Measurements from ENCODE around the gene KIF21B. TPM values are rescaled to one million over a fixed set of nuclear protein-coding genes. Genes with fewer than 3 reads are reported as not detected.

KIF21B gene
- 11.4 TPM for polyA plus RNA-seq (2013, experiment 1 of 4)
- 12.6 TPM for polyA plus RNA-seq (2013, experiment 2 of 4)
- 10.6 TPM for polyA plus RNA-seq (2013, experiment 3 of 4)
- 11.5 TPM for polyA plus RNA-seq (2013, experiment 4 of 4)

- no peak within 1 kb of the TSS for H3K27ac ChIP-seq (ENCODE audit: insufficient read depth, low read depth, low read length, poor library complexity, severe bottlenecking)
- H3K4me1 ChIP-seq (ENCODE audit: control insufficient read depth, insufficient read depth, low read length): peaks cover 39% of the 10 kb centered on the region
- peak within 1 kb of the TSS; percentile 57 for H3K4me3 ChIP-seq (ENCODE audit: insufficient read depth, low read depth, low read length)
- H3K27me3 ChIP-seq (ENCODE audit: control insufficient read depth, insufficient read depth, low read length, poor library complexity, severe bottlenecking): peaks cover 15% of the 10 kb centered on the region
- no peaks in the 10 kb centered on the region for H3K9me3 ChIP-seq (ENCODE audit: control insufficient read depth, low read length)
- 0% methylated on average over 46 of the region's 53 CpGs for WGBS, 2 experiments
- H3K36me3 ChIP-seq (ENCODE audit: control insufficient read depth, insufficient read depth, low read length): no peaks in the 10 kb centered on the region
Measured at GRCh38 chr1:201023517-201023902, at the start of gene KIF21B. TSS of gene KIF21B (minus strand) at chr1:201023714. CDS start at chr1:201023383, 331 bp downstream.

GRCh38 chr1:201072922-201073321 is 49.4 kb upstream of the KIF21B start:
- no peak overlapping the region for H3K4me3 ChIP-seq (ENCODE audit: insufficient read depth, low read depth, low read length)
- 96% methylated on average over 6 of the region's 6 CpGs for WGBS, 2 experiments
- H3K9me3 ChIP-seq (ENCODE audit: control insufficient read depth, low read length): no peaks in the 10 kb centered on the region
- no peak overlapping the region for H3K27ac ChIP-seq (ENCODE audit: insufficient read depth, low read depth, low read length, poor library complexity, severe bottlenecking)
- H3K36me3 ChIP-seq (ENCODE audit: control insufficient read depth, insufficient read depth, low read length): no peaks in the 10 kb centered on the region
- H3K4me1 ChIP-seq (ENCODE audit: control insufficient read depth, insufficient read depth, low read length): peaks cover 15% of the 10 kb centered on the region
- H3K27me3 ChIP-seq (ENCODE audit: control insufficient read depth, insufficient read depth, low read length, poor library complexity, severe bottlenecking): no peaks in the 10 kb centered on the region

GRCh38 chr1:201072149-201072548 is 48.6 kb upstream of the KIF21B start:
- Histone ChIP-seq H3K4me1 (ENCODE audit: control insufficient read depth, insufficient read depth, low read length) (peaks cover 15% of the 10 kb centered on the region), H3K4me3 (ENCODE audit: insufficient read depth, low read depth, low read length) (no peak overlapping the region), H3K27me3 (ENCODE audit: control insufficient read depth, insufficient read depth, low read length, poor library complexity, severe bottlenecking) (no peaks in the 10 kb centered on the region), H3K27ac (ENCODE audit: insufficient read depth, low read depth, low read length, poor library complexity, severe bottlenecking) (no peak overlapping the region), H3K9me3 (ENCODE audit: control insufficient read depth, low read length) (no peaks in the 10 kb centered on the region), H3K36me3 (ENCODE audit: control insufficient read depth, insufficient read depth, low read length) (no peaks in the 10 kb centered on the region)
- WGBS, 2 experiments: 81 to 82% methylated on average over 5 of the region's 5 CpGs

- Histone ChIP-seq H3K27ac (ENCODE audit: insufficient read depth, low read depth, low read length, poor library complexity, severe bottlenecking) (no peak overlapping the region), H3K9me3 (ENCODE audit: control insufficient read depth, low read length) (no peaks in the 10 kb centered on the region), H3K27me3 (ENCODE audit: control insufficient read depth, insufficient read depth, low read length, poor library complexity, severe bottlenecking) (no peaks in the 10 kb centered on the region), H3K4me3 (ENCODE audit: insufficient read depth, low read depth, low read length) (no peak overlapping the region), H3K36me3 (ENCODE audit: control insufficient read depth, insufficient read depth, low read length) (no peaks in the 10 kb centered on the region), H3K4me1 (ENCODE audit: control insufficient read depth, insufficient read depth, low read length) (peaks cover 15% of the 10 kb centered on the region)
- WGBS, 2 experiments: 91 to 94% methylated on average over 3 of the region's 3 CpGs
Measured at GRCh38 chr1:201069636-201070035, 46.1 kb upstream of the KIF21B start.

GRCh38 chr1:201068976-201069375 is 45.5 kb upstream of the KIF21B start:
- WGBS, 2 experiments: 72 to 75% methylated on average over 4 of the region's 4 CpGs
- no peak overlapping the region for H3K27ac ChIP-seq (ENCODE audit: insufficient read depth, low read depth, low read length, poor library complexity, severe bottlenecking)
- H3K4me3 ChIP-seq (ENCODE audit: insufficient read depth, low read depth, low read length): no peak overlapping the region
- no peaks in the 10 kb centered on the region for H3K27me3 ChIP-seq (ENCODE audit: control insufficient read depth, insufficient read depth, low read length, poor library complexity, severe bottlenecking)
- no peaks in the 10 kb centered on the region for H3K9me3 ChIP-seq (ENCODE audit: control insufficient read depth, low read length)
- H3K36me3 ChIP-seq (ENCODE audit: control insufficient read depth, insufficient read depth, low read length): no peaks in the 10 kb centered on the region
- H3K4me1 ChIP-seq (ENCODE audit: control insufficient read depth, insufficient read depth, low read length): peaks cover 15% of the 10 kb centered on the region

- Histone ChIP-seq H3K4me1 (ENCODE audit: control insufficient read depth, insufficient read depth, low read length) (peaks cover 25% of the 10 kb centered on the region), H3K4me3 (ENCODE audit: insufficient read depth, low read depth, low read length) (no peak overlapping the region), H3K36me3 (ENCODE audit: control insufficient read depth, insufficient read depth, low read length) (no peaks in the 10 kb centered on the region), H3K9me3 (ENCODE audit: control insufficient read depth, low read length) (no peaks in the 10 kb centered on the region), H3K27me3 (ENCODE audit: control insufficient read depth, insufficient read depth, low read length, poor library complexity, severe bottlenecking) (no peaks in the 10 kb centered on the region), H3K27ac (ENCODE audit: insufficient read depth, low read depth, low read length, poor library complexity, severe bottlenecking) (no peak overlapping the region)
- WGBS, 2 experiments: 91 to 93% methylated on average over 4 of the region's 4 CpGs
Measured at GRCh38 chr1:201066986-201067385, 43.5 kb upstream of the KIF21B start.

- no peaks in the 10 kb centered on the region for H3K27me3 ChIP-seq (ENCODE audit: control insufficient read depth, insufficient read depth, low read length, poor library complexity, severe bottlenecking)
- H3K36me3 ChIP-seq (ENCODE audit: control insufficient read depth, insufficient read depth, low read length): no peaks in the 10 kb centered on the region
- H3K4me3 ChIP-seq (ENCODE audit: insufficient read depth, low read depth, low read length): no peak overlapping the region
- H3K4me1 ChIP-seq (ENCODE audit: control insufficient read depth, insufficient read depth, low read length): peaks cover 25% of the 10 kb centered on the region
- H3K9me3 ChIP-seq (ENCODE audit: control insufficient read depth, low read length): no peaks in the 10 kb centered on the region
- WGBS, 2 experiments: 95 to 96% methylated on average over 10 of the region's 10 CpGs
- no peak overlapping the region for H3K27ac ChIP-seq (ENCODE audit: insufficient read depth, low read depth, low read length, poor library complexity, severe bottlenecking)
Measured at GRCh38 chr1:201065686-201066085, 42.2 kb upstream of the KIF21B start.

GRCh38 chr1:201064806-201065205 is 41.3 kb upstream of the KIF21B start:
- no peak overlapping the region for H3K4me3 ChIP-seq (ENCODE audit: insufficient read depth, low read depth, low read length)
- no peak overlapping the region for H3K27ac ChIP-seq (ENCODE audit: insufficient read depth, low read depth, low read length, poor library complexity, severe bottlenecking)
- H3K27me3 ChIP-seq (ENCODE audit: control insufficient read depth, insufficient read depth, low read length, poor library complexity, severe bottlenecking): no peaks in the 10 kb centered on the region
- H3K4me1 ChIP-seq (ENCODE audit: control insufficient read depth, insufficient read depth, low read length): peaks cover 20% of the 10 kb centered on the region
- H3K36me3 ChIP-seq (ENCODE audit: control insufficient read depth, insufficient read depth, low read length): no peaks in the 10 kb centered on the region
- 86 to 87% methylated on average over 8 of the region's 8 CpGs for WGBS, 2 experiments
- H3K9me3 ChIP-seq (ENCODE audit: control insufficient read depth, low read length): no peaks in the 10 kb centered on the region

GRCh38 chr1:201063145-201063544 is 39.6 kb upstream of the KIF21B start:
- H3K27ac ChIP-seq (ENCODE audit: insufficient read depth, low read depth, low read length, poor library complexity, severe bottlenecking): no peak overlapping the region
- peaks cover 18% of the 10 kb centered on the region for H3K4me1 ChIP-seq (ENCODE audit: control insufficient read depth, insufficient read depth, low read length)
- H3K9me3 ChIP-seq (ENCODE audit: control insufficient read depth, low read length): no peaks in the 10 kb centered on the region
- 86 to 90% methylated on average over 7 of the region's 7 CpGs for WGBS, 2 experiments
- no peaks in the 10 kb centered on the region for H3K36me3 ChIP-seq (ENCODE audit: control insufficient read depth, insufficient read depth, low read length)
- no peaks in the 10 kb centered on the region for H3K27me3 ChIP-seq (ENCODE audit: control insufficient read depth, insufficient read depth, low read length, poor library complexity, severe bottlenecking)
- H3K4me3 ChIP-seq (ENCODE audit: insufficient read depth, low read depth, low read length): no peak overlapping the region

- Histone ChIP-seq H3K4me3 (ENCODE audit: insufficient read depth, low read depth, low read length) (no peak overlapping the region), H3K9me3 (ENCODE audit: control insufficient read depth, low read length) (no peaks in the 10 kb centered on the region), H3K36me3 (ENCODE audit: control insufficient read depth, insufficient read depth, low read length) (no peaks in the 10 kb centered on the region), H3K27ac (ENCODE audit: insufficient read depth, low read depth, low read length, poor library complexity, severe bottlenecking) (no peak overlapping the region), H3K27me3 (ENCODE audit: control insufficient read depth, insufficient read depth, low read length, poor library complexity, severe bottlenecking) (no peaks in the 10 kb centered on the region), H3K4me1 (ENCODE audit: control insufficient read depth, insufficient read depth, low read length) (peaks cover 18% of the 10 kb centered on the region)
- 36 to 38% methylated on average over 8 of the region's 8 CpGs for WGBS, 2 experiments
Measured at GRCh38 chr1:201062511-201063091, 39.1 kb upstream of the KIF21B start.

All from ectodermal cell (in vitro differentiated cells).